Measurements from ENCODE around the gene PRKN.

PRKN gene

DNA sequence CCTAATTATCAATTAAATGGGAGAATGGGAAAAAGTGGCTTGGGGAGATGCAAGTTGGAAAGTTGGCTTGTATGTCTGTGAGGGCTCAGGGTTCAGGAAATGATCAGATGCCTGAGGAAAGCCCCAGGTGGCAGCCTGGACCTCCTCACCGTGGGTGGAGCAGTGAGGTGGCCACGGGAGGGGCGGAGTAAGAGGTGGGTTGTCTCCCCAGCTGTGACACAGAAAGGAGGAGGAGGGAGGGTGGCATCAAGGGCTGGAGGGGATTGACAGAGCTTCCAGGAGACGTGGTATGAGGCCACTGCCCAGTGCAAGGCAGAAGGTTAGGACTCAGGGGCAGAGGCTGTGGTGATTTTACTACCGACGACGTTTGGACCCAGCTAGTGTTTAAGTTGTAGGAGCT lies 672.2 kb downstream of the PRKN start:
- no peak for DNase-seq (ENCODE audit: low read depth)
- no peak overlapping the region for H3K4me3 ChIP-seq (ENCODE audit: low read depth, low read length)
- no peak for TF ChIP-seq POLR2A (IDR thresholded peaks at IDR 0.05; ENCODE audit: extremely low read depth, insufficient read length)
- TF ChIP-seq MYC (IDR thresholded peaks at IDR 0.05; ENCODE audit: low read depth, low read length) = no peak
- TF ChIP-seq, protein P1, sequence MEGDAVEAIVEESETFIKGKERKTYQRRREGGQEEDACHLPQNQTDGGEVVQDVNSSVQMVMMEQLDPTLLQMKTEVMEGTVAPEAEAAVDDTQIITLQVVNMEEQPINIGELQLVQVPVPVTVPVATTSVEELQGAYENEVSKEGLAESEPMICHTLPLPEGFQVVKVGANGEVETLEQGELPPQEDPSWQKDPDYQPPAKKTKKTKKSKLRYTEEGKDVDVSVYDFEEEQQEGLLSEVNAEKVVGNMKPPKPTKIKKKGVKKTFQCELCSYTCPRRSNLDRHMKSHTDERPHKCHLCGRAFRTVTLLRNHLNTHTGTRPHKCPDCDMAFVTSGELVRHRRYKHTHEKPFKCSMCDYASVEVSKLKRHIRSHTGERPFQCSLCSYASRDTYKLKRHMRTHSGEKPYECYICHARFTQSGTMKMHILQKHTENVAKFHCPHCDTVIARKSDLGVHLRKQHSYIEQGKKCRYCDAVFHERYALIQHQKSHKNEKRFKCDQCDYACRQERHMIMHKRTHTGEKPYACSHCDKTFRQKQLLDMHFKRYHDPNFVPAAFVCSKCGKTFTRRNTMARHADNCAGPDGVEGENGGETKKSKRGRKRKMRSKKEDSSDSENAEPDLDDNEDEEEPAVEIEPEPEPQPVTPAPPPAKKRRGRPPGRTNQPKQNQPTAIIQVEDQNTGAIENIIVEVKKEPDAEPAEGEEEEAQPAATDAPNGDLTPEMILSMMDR (IDR thresholded peaks at IDR 0.05; ENCODE audit: low read depth, low read length) = no peak
- TF ChIP-seq, protein P2, sequence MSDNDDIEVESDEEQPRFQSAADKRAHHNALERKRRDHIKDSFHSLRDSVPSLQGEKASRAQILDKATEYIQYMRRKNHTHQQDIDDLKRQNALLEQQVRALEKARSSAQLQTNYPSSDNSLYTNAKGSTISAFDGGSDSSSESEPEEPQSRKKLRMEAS (IDR thresholded peaks at IDR 0.05; ENCODE audit: low read depth, low read length) = no peak

DNA sequence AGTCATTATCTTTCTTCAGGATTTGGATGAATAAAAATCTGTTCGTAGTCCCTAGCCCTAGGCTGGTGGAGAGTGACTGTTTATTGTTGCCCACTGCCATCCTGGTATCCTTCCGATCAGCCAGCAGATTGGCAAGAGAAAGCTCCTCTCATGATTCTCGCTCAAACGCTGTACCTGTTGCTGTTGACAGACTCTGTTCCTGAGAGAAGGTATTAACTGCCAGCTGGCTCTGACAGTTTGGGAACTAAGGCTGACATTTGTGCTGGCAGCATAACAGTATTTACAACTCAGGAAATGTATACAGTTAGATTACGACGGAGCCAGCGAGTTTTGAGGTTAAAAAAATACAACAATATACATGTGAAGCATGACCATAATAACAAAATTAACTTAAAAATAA lies 674.5 kb downstream of the PRKN start:
- H3K4me3 ChIP-seq (ENCODE audit: low read depth, low read length) = no peak overlapping the region
- DNase-seq (ENCODE audit: low read depth) = no peak
- TF ChIP-seq MYC (IDR thresholded peaks at IDR 0.05; ENCODE audit: low read depth, low read length) = no peak

DNA sequence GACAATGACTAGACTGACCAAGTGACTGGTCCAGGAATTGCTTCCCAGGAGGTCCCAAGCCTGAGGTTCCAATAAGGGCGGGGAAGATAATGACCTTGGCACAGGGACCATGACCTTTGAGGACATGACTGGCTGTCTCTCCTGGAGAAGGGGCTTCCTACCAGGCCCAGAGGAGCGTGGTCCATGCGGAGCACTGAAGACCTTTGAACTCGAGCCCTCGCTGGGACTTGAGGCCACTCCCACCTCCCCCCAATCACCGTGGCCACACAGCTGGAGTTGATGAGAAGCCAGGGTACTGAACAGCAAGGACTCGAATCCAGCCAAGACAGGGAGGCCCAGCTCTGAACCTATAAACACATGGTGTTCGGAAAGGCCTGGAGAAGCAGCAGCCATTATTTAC lies 677.0 kb downstream of the PRKN start:
- H3K4me3 ChIP-seq (ENCODE audit: low read depth, low read length) = no peak overlapping the region
- no peak for DNase-seq (ENCODE audit: low read depth)
- TF ChIP-seq, protein P1 (IDR thresholded peaks at IDR 0.05; ENCODE audit: low read depth, low read length) = no peak
- TF ChIP-seq, protein P2 (IDR thresholded peaks at IDR 0.05; ENCODE audit: low read depth, low read length) = no peak
- TF ChIP-seq MYC (IDR thresholded peaks at IDR 0.05; ENCODE audit: low read depth, low read length) (no peak), POLR2A (IDR thresholded peaks at IDR 0.05; ENCODE audit: extremely low read depth, insufficient read length) (no peak)

DNA sequence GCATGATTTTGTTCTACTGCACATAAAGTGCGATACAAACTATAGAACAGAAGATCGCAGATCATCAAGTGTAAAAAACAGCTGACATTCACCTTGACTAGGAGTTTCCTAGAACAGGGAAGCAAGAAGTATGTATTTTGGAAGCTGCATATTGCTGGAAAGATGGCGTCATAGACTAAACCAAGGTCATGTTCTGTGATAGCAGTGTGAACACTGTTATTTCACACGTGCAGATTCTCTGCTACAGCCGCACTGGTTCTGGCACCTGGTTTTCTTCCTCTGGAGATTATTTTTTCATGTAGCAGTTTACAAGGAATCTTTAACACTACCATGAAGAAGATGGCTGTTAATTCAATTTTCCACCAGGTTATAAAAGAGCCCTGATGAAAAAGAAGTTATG lies 681.2 kb downstream of the PRKN start:
- TF ChIP-seq MYC (IDR thresholded peaks at IDR 0.05; ENCODE audit: low read depth, low read length) = no peak
- TF ChIP-seq, protein P2 (IDR thresholded peaks at IDR 0.05; ENCODE audit: low read depth, low read length) = no peak
- no peak for TF ChIP-seq POLR2A (IDR thresholded peaks at IDR 0.05; ENCODE audit: extremely low read depth, insufficient read length)
- TF ChIP-seq, protein P1 (IDR thresholded peaks at IDR 0.05; ENCODE audit: low read depth, low read length) = no peak
- no peak for DNase-seq (ENCODE audit: low read depth)
- H3K4me3 ChIP-seq (ENCODE audit: low read depth, low read length) = no peak overlapping the region

DNA sequence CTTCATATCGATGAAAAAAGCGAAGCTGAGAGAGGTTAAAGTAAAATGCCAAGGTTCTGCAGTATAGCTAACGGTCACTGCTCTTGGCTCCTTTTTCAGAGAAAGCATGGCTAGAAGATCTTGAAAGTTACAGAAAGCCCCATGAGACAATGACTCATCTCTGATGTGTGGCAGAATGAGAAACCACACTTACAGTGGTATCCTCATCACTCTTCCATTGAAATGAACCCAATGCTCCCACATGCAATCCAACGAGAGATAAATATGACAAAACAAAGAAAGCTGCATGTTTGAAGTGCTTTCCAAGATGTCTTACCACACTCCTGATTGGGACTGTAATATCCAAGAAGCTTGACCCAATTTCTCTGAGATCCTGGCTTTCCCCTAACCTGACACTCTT lies 694.9 kb downstream of the PRKN start:
- H3K4me3 ChIP-seq (ENCODE audit: low read depth, low read length) = no peak overlapping the region
- TF ChIP-seq, protein P1 (IDR thresholded peaks at IDR 0.05; ENCODE audit: low read depth, low read length) = no peak
- TF ChIP-seq, protein P2 (IDR thresholded peaks at IDR 0.05; ENCODE audit: low read depth, low read length) = peak; percentile 39; the same call in 1 of the 2 replicates
- peak; percentile 67 for TF ChIP-seq MYC (IDR thresholded peaks at IDR 0.05; ENCODE audit: low read depth, low read length)
- peak; percentile 81 for DNase-seq (ENCODE audit: low read depth)

DNA sequence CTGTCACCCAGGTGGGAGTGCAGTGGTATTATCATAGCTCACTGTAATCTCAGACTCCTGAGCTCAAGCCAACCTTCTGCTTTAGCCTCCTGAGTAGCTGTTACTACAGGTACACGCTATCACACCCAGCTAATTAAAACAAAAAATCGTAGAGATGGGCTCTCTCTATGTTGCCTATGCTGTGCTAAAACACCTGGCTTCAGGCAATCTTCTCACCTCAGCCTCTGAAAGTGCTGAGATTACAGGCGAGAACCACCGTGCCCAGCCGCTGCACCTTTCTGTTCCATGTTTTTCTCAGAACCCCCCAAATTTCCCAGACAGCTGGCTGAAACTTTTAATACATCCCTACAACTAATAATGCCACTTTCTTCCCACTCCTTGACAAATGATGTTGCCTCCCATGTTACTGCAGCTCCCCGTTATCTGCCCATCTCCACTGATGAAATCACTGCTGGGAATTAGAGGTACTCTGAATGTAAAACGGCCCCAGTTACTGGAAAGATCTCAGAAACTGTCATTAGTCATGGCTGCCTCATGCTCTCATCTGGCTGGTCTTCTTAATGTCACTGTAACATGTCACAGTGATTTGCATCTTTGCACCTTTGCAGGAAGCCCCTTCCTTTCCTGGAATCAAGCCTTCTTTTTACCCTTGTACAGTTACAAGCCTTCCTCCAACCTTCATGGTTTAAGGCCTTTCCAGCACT lies 697.5 kb downstream of the PRKN start:
- TF ChIP-seq, protein P1 (IDR thresholded peaks at IDR 0.05; ENCODE audit: low read depth, low read length) = no peak
- TF ChIP-seq POLR2A (IDR thresholded peaks at IDR 0.05; ENCODE audit: extremely low read depth, insufficient read length) = no peak
- TF ChIP-seq MYC (IDR thresholded peaks at IDR 0.05; ENCODE audit: low read depth, low read length) = no peak
- TF ChIP-seq, protein P2 (IDR thresholded peaks at IDR 0.05; ENCODE audit: low read depth, low read length) = no peak
- H3K4me3 ChIP-seq (ENCODE audit: low read depth, low read length) = no peak overlapping the region
- no peak for DNase-seq (ENCODE audit: low read depth)
